Heart left ventricle (tissue), 16 donors: ENCODE measurements around the gene FHL1. TPM values are rescaled to one million over a fixed set of nuclear protein-coding genes. Genes with fewer than 3 reads are reported as not detected.

Experiments
- ATAC-seq, 4 donors: fragments of 200-7000 bp; cut with Tn5 transposase; one replicate each; pipeline ENCODE4 v1.9.1; 2020 to 2022; ENCODE audit warnings: moderate library complexity in 4 of 4, mild to moderate bottlenecking in 3 of 4, moderate number of reproducible peaks in 1 of 4
- DNase-seq, 5 donors: peaks; one replicate each; pipeline ENCODE4 v3.0.0-alpha.2; 2020
- H3K27ac ChIP-seq, 12 donors: fragments of 200-600 bp; sonication (generic) in 4 of 12; one replicate each; pipeline versions ENCODE4 v1.5.0 to v1.8.0; 2016 to 2022; ENCODE audit warnings: mild to moderate bottlenecking in 2 of 12
- H3K27me3 ChIP-seq, 9 donors: fragments of 200-600 bp; sonication (generic) in 2 of 9; one replicate each; pipeline versions ENCODE4 v1.5.1 to v1.8.0; 2016 to 2022; ENCODE audit warnings: mild to moderate bottlenecking in 3 of 9
- H3K36me3 ChIP-seq, 9 donors: fragments of 200-600 bp; sonication (generic) in 2 of 9; one replicate each; pipeline versions ENCODE4 v1.5.0 to v1.8.0; 2018 to 2022; ENCODE audit warnings: mild to moderate bottlenecking in 2 of 9
- H3K4me1 ChIP-seq, 12 donors: fragments of 200-600 bp; sonication (generic) in 4 of 12; one replicate each; pipeline versions ENCODE4 v1.5.0 to v1.8.0; 2016 to 2022; ENCODE audit warnings: mild to moderate bottlenecking in 3 of 12
- H3K4me3 ChIP-seq, 12 donors: fragments of 200-600 bp; sonication (generic) in 4 of 12; one replicate each; pipeline versions ENCODE4 v1.5.0 to v1.8.0; 2017 to 2022; ENCODE audit warnings: mild to moderate bottlenecking in 9 of 12, moderate library complexity in 4 of 12
- H3K9me3 ChIP-seq, 12 donors: fragments of 200-600 bp; sonication (generic) in 4 of 12; one replicate each; pipeline versions ENCODE4 v1.5.0 to v1.8.0; 2016 to 2022; ENCODE audit warnings: mild to moderate bottlenecking in 1 of 12
- CTCF ChIP-seq, 12 donors: fragments of 200-600 bp; sonication (generic) in 4 of 12; IDR thresholded peaks; one replicate each; pipeline versions ENCODE4 v1.5.0 to v1.8.0; 2018 to 2022; ENCODE audit warnings: antibody characterized with exemption in 12 of 12, mild to moderate bottlenecking in 5 of 12
- POLR2A ChIP-seq, 2 donors: fragments of 450-650 bp; IDR thresholded peaks; one replicate each; pipeline ENCODE4 v1.6.1; 2017; ENCODE audit warnings: antibody characterized with exemption in 2 of 2, mild to moderate bottlenecking in 2 of 2, moderate library complexity in 2 of 2
- WGBS, 4 donors: extraction: QIAGEN DNeasy Blood & Tissue Kit in 2 of 4; methylation state at CpG; one replicate each; pipeline versions ENCODE4 v1.1.5 to v1.1.7; 2013 to 2018; 5-methylcytosine and 5-hydroxymethylcytosine counted together
- intact Hi-C, 10 donors: fragments of 100-400 bp; cut with DNase I; formaldehyde crosslinking; loops; one replicate each; pipeline versions ENCODE4 v1.11.1 to v1.14.2; 2022
- polyA plus RNA-seq, 2 donors: library from polyadenylated mRNA; stranded (reverse); fragments of 200-250 nt; gene quantifications; one replicate each; pipeline ENCODE4 v1.2.3, GENCODE V29; 2013
- total RNA-seq, 9 donors: library from RNA; depleted of rRNA in 2 of 9; stranded (reverse); fragments of >200 nt in 2 of 9; fragmentation: NEBNext Ultra II Directional in 3 of 9; extraction: Animal tissue kit (Norgen Biotek cat#: 25700) in 3 of 9; gene quantifications; one replicate each; pipeline versions ENCODE4 v1.1.0 to v1.2.4, GENCODE V29; 2016 to 2023
- donor health status: ischemic (EF 13 %, LVEDD 7.1; RV severe dilation, severe dysfunction).
- donor health status: healthy with polysubstance abuse.
- donor health status: DM: no; HTN: yes; CAD: no.
- donor health status: DM: no; HTN: no; CAD: no.
- donor health status: ischemic (EF 25% LVEDD 6.9; RV normal size, moderate dysfunction).
- donor health status: ischemic (EF 25% LVEDD 5.7; RV mildly dilated, moderate dysfunction).
- donor health status: healthy.
- donor health status: DM: yes; HTN: yes; CAD: no.
- donor health status: ischemic (EF 35%, LVEDD 5.7; RV mildly dilated, moderate dysfunction).
- donor health status: nonischemic (EF 11% LVEDD 7.7; RV severe dilation, severe dysfunction).
- donor health status: DM: yes; HTN: yes; CAD: no.
- donor health status: PGD.
- donor health status: ischemic (EF 29% LVEDD 5.4; RV normal size, mild dysfunction).
- donor health status: nonischemic (EF 23%, LVEDD 6.1; RV moderate dilation, normal function).

Gene FHL1
- total and polyA plus RNA-seq, 11 donors = 1,119 to 4,800 (median 2,127) TPM

GRCh38 chrX:136195247-136195646, 47.9 kb downstream of the FHL1 start:
- DNase-seq (no peak), ATAC-seq (no peak)
- H3K36me3 ChIP-seq = no peaks in the 10 kb centered on the region
- H3K4me1 ChIP-seq = peaks cover 0 to 81% (median 45%) of the 10 kb centered on the region in 12 donors
- peak overlapping the region; percentile 51 to 93 (median 86) for H3K27ac ChIP-seq
- intact Hi-C loops = loop anchor here in 1 of 10 donors (10.0 kb wide), 1 partner anchor 670 kb away; the partner anchor contains the start of gene INTS6L
- H3K4me3 ChIP-seq = no peak overlapping the region
- H3K27me3 ChIP-seq = peaks cover 0 to 14% (median 0%) of the 10 kb centered on the region in 9 donors
- TF ChIP-seq CTCF (IDR thresholded peaks at IDR 0.05) (no peak), POLR2A (IDR thresholded peaks at IDR 0.05) (no peak)
- no peaks in the 10 kb centered on the region for H3K9me3 ChIP-seq
- 42 to 53% (median 44%) methylated on average over 4 of the region's 4 CpGs for WGBS, 4 donors

DNA sequence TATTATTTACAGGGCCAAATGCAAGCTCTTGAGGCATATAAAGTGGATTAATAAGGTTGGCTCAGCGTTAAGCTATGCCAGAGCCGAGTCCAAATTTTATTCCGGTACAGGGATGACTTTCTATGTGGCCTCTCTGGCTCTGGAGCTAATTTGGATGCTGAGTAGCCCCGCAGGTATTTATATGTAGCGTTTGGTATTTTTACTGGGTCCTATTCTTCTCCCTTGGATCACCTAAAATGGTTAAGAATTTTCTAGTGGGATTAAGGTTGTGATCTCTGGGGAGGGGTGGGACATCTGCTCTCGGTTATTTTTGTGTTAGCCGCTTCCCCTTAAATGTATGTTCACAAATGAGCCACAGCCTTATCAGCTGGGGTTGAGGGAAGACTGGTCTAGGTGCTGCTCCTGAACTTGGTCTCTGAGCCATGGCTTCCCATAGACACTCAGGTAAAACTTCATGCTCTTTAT, 49.4 kb downstream of the FHL1 start:
- intact Hi-C loops = loop anchor here in 1 of 10 donors (10.0 kb wide), 1 partner anchor 672 kb away; the partner anchor contains the start of gene INTS6L
- no peak for TF ChIP-seq CTCF (IDR thresholded peaks at IDR 0.05)
- peak in 1 of 2 donors; percentile 22 for TF ChIP-seq POLR2A (IDR thresholded peaks at IDR 0.05)
- Histone ChIP-seq H3K36me3 (no peaks in the 10 kb centered on the region), H3K4me1 (peaks cover 0 to 73% (median 35%) of the 10 kb centered on the region in 12 donors), H3K4me3 (peak overlapping the region in 10 of 12 donors; percentile 27 to 56 (median 47)), H3K9me3 (no peaks in the 10 kb centered on the region), H3K27ac (peak overlapping the region; percentile 51 to 93 (median 86)), H3K27me3 (peaks cover 0 to 14% (median 0%) of the 10 kb centered on the region in 9 donors)
- no peak for DNase-seq
- ATAC-seq = peak; percentile 29 to 64 (median 47)
- WGBS, 4 donors = 44 to 66% (median 54%) methylated on average over 7 of the region's 7 CpGs

GRCh38 chrX:136198010-136198409, 50.7 kb downstream of the FHL1 start:
- DNase-seq = no peak
- Histone ChIP-seq H3K4me3 (peak overlapping the region in 11 of 12 donors; percentile 5 to 56 (median 47)), H3K4me1 (peaks cover 0 to 71% (median 24%) of the 10 kb centered on the region in 12 donors), H3K27ac (peak overlapping the region; percentile 67 to 93 (median 86)), H3K36me3 (no peaks in the 10 kb centered on the region), H3K27me3 (peaks cover 0 to 16% (median 0%) of the 10 kb centered on the region in 9 donors), H3K9me3 (no peaks in the 10 kb centered on the region)
- intact Hi-C loops = loop anchor here in 1 of 10 donors (10.0 kb wide), 1 partner anchor 673 kb away; the partner anchor contains the start of gene INTS6L
- TF ChIP-seq POLR2A (IDR thresholded peaks at IDR 0.05) (no peak), CTCF (IDR thresholded peaks at IDR 0.05) (no peak)
- ATAC-seq = no peak

DNA sequence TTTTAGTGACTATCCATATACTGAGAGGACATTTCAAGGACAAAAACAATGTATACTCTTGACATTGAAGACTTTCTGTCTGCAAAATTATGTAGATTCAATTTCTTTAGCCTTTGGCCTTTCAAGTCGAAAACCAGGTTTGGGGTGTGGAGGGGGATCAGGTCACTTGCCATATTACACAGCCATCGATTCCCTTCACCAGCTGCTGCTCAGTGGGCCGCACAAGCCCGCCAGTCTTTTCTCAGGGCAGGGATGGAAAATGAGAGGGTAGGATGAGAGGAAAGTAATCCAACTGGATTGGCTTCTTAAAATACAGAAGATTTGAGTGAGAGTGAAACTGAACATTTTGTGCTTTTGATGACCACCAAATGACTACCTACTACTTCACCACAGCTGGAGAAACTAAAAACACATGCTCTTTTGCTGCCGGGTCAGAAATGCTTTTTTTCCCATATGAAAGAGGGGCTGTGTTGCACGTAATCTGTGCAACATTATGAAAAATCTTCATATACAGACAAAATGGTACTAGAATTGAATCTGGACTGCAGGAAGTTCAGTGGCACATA, 51.4 kb downstream of the FHL1 start:
- Histone ChIP-seq H3K4me3 (peak overlapping the region in 11 of 12 donors; percentile 5 to 56 (median 47)), H3K9me3 (no peaks in the 10 kb centered on the region), H3K4me1 (peaks cover 0 to 72% (median 22%) of the 10 kb centered on the region in 12 donors), H3K36me3 (no peaks in the 10 kb centered on the region), H3K27me3 (peaks cover 0 to 16% (median 0%) of the 10 kb centered on the region in 9 donors), H3K27ac (peak overlapping the region; percentile 67 to 93 (median 86))
- ATAC-seq (no peak), DNase-seq (no peak)
- 62 to 77% (median 65%) methylated on average over 6 of the region's 6 CpGs for WGBS, 4 donors
- TF ChIP-seq CTCF (IDR thresholded peaks at IDR 0.05) (no peak), POLR2A (IDR thresholded peaks at IDR 0.05) (no peak)
- intact Hi-C loops = loop anchor here in 1 of 10 donors (10.0 kb wide), 1 partner anchor 674 kb away; the partner anchor contains the start of gene INTS6L
